ENCODE measurements around the gene GOLGA5.

DNA sequence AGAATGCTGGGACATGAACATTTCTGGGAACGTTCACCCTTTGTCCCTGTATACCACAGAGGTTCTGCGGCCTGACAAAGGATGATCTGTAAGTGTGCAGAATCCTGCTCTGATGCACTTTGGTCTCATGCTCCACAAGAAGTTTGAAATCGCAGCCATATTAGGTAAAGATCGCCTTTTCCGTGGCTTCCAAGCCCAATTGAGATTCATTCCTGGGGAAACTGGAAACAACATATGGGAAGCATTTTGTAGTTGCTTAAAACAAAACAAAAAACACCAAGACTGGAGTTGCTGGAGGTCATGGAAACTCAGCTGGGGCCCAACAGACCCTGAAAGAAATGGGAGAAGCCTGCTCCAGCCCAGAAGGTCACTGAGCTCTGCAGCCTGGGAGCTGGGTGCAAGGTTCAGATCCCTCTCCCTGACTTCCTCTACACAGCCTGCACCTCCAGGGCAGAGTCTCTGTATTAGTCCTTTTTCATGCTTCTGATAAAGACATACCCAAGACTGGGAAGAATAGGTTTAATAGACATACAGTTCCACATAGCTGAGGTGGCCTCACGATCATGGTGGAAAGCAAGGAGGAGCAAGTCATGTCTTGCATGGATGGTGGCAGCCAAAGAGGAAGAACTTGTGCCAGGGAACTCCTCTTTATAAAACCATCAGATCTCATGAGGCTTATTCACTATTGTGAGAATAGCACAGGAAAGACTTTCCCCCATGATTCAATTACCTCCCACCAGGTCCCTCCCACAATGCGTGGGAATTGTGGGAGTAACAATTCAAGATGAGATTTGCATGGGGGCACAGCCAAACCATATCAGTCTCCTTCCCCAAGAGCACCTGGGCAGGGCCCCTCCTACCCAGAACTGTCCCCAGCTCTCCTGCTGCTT lies 68.0 kb downstream of the GOLGA5 start:
- TF ChIP-seq CTCF (conservative IDR thresholded peaks at IDR 0.05; ENCODE audit: low read depth, low read length) (no peak), EZH2 (IDR thresholded peaks at IDR 0.05; ENCODE audit: low read length, unreplicated experiment) (no peak), EZH2phosphoT487 (IDR thresholded peaks at IDR 0.05; ENCODE audit: borderline replicate concordance, low read length) (no peak)

Data from PC-3 (cell line).